NOMO-1 treated with DMSO at 0.1 percent for 48 hours (cell line): ENCODE data around the gene BAD.
"Not testable (repeated sequence)": the region's sequence is repeated elsewhere in the genome, so short reads cannot be mapped to it uniquely, and the experiment has no call there.

Source experiments
- DNase-seq: peaks from one replicate; lab custom pipeline; 2025; ENCODE audit not compliant: unreplicated experiment; lab: John Stamatoyannopoulos, UW

Gene BAD

DNA sequence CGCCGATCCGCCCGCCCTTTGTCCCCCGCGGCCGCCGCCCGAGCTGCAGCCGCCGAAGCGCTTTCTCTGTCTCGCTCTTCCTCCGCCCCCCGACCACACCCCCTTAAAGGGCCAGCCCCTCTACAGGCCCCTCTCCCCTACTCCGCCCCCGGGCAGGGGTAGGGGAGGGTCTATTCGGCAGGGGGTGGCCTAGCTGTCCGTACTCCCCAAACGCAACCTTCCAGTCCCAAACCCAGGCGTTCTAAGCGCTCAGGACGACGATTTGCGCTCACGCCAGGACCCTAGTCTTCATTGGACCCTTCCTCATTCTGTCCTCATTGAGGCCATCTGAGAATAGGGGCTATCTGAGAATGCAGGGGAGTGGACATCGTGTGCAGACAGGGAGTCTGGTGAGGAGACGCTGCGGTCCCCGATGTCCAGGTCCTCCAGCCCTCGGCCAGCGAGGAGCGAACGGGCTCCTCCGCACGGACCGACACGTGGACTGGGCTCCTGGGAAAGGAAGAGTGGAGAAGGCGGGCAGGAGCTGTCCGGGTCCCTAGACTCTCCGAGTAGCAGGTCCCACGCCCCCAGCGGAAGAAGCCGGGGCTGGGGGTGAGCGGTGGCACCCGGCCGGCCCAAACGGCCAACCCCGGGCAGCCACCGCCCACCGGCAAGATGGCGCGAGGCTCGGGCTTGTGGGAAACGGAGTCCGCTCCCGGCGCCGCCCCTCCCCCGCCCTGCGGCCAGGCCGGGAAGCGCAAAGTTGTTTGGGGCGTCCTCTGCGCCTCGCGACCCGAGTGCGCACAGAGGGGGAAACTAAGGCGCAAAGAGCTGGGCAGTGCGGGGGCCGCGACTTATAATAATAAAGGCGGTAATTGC, 37.4 kb downstream of the BAD start, which contains the start of gene PPP1R14B:
PPP1R14B (minus strand) TSS at position 73 of the 858 bp plus-strand sequence. CDS start 270 bp downstream, outside the sequence.
- DNase-seq, result peak; percentile 87

DNA sequence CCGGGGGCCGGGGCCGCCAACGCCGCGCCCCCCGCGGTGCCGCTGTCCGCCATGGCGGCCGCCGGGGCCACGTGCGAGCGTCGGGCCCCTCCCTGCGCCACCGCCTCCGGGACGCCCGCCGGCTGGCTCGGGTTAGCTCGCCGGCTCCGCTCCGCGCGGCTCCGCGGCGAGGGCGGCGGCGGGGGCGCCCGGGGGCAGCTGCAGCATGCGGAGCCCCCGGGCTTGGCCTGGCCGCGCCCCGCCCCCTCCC, 37.9 kb downstream of the BAD start:
- not testable (repeated sequence) for DNase-seq

DNA sequence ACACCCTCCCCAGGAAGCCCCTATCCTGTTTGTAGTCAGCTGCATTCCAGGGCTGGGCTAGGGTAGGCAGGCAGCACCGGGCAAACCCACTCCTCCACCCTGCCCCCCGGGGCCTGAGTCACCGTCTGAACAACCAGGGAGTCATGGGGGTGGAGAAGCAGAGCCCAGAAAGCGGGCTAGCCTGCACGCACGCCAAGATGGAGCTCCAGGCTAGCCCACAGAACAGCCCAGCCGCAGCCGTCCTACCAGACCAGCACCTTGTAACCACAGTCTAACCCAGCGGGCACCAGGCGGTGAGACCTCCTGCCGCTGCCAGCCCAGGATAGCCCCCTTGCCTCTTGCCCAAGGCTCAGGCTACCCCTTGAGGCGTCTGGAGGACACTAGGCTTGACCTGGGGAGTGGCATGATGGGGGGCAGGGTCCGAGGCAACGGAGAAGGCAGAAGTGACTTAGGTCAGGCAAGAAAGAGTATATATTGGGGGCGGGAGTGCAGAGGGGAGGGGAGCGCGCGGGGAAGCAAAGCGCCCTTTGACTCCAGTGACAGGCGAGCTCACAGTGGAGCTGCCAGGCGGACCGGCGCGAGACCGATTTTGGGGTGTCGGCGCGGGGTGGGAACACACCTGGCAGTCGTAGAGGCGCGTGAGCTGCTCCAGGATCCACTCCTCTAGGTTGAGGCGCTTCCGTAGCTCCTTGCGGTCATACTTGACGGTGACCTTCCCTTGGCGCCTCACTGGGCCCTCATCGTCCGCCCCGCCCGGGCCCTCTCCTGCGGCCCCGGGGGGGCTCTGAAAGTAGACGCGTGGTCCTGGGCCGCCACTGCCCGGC, 38.5 kb downstream of the BAD start:
- DNase-seq, result peak; percentile 47

DNA sequence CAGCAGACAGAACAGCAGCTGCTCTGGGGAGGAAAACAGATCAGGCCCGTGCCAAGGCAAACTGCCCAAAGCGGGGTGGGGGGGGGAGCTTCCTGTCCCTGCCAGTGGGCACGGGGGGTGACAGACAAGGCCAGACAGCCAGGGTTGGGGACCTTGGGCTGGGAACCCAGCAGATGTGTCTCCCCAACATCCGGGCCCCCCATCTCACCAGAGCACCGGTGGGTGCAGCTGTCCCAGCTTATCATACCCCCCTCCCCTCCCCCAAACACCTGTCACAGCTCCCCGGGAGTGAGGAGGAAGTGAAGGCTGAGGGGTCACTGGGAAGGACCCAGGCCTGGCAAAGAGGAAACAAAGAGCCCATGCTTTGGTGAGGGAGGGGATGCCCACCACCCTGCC, 39.1 kb downstream of the BAD start:
- no peak for DNase-seq

DNA sequence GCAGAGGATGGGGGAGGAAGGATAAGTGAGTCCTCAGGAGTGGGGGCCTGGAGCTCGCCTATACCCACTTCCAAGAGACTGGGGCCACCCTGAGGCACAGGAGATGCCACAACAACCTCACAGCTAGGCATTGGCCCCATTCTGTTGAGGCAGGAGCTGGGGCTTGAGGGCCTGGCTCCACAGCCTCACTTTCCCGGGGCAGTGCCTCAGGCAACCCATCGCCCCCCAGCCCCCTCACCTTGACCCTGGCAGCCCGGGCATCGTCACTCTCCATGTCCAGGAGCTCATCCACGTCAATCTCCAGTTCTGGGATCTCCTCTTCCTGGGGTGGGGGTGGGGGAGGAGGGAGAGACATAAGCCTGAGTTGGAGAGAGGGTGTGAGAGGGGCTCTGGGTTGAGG, 39.5 kb downstream of the BAD start:
- no peak for DNase-seq

DNA sequence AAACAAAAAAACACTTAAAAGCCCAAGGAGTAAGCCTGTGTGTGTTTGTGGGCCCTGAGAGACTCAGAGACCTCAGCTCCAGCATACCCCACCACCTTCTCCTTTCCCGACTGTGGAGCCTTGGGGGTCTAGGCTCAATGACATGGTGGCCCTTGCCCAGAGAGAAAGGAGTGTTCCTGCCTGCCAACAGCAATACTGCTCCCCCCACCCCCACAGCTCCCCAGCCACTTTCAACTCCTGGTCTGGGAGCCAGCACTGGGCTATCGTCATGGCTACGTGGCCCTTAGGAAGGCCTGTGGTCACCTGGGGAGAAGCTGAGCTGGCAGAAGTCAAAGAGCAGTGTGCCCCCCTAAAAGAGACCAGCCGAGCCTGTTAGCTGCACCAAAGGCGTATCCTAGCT, 40.4 kb downstream of the BAD start:
- DNase-seq, result no peak

DNA sequence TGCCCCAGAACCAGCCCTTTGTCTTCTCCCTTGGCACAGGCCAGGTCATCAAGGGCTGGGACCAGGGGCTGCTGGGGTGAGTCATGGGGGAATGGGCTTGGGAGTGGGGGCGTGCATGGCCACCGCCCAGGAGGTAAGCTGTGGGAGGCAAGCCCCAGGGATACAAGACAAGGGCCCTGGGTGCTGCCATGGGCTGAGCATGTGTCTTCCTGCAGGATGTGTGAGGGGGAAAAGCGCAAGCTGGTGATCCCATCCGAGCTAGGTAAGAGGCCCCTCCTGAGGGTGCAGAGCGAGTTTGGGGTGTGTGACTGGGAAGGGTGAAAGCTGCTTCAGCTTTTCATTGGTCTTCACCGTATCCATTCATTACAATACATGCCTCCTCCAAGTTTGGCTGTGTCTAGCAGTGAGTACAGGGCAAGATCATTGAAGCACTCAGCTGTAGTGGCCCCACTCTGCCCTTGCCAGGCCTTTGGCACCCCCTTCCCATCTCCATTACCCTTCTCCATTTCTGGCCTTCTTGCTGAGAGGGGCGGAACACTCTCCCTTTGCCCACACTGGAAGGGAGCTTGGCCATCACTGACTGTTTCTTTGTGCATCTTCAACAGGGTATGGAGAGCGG, 41.1 kb downstream of the BAD start:
- DNase-seq, result no peak

DNA sequence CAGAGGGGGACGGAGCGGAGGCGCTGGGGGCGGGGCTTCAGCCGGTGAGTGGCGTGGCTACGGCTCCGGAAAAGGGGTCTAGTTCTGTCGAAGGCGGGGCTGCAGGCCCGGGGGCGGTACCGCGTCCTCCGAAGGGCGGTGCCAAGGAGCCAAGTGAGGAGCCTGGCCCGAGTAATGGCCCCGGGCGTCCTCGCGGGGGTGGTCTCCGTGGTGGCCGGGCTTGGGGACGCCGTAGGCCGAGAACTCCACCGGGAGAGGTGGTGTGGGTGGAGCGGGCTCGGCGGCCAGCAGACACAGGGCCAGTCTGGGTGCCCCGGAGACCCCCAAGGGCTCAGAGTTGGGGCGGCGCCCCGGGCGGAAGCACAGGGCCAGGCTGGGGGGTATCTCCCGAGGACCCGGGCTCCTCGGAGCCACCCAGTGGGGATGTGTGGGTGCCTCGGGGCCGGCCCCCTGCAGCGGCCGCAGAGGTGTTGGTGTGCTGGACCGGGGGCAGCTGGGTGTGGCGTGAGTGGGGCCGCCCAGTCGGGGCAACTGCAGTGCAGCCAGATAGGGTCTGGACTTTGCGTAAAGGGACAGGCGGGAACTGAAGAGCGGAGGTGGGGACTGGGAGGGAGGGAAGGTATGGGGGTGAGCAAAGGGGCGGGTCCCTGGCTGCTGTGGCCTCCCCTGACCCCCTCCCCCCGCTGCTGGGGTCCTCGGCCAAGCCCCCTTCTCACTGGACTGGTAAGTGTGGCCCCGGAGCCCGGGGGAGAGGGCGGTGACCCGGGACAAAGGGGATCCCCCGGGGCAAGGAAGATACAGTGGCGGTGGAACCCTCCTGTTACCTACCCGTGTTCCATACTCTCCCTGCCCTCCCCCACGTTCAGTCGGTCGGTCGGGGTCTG, 42.7 kb downstream of the BAD start:
- peak; percentile 99 for DNase-seq

DNA sequence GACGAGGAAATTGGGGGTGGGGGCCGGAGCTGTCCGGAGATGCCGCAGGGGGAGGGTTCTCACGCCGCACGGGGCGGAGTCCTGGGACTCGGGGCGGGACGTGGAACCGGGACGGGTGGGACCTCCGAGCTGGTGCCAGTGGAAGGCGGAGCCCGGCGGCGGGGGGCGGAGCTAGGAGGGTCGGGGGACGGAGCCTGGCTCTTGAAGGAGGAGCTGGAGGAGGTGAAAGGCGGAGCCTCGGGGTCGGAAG, 43.3 kb downstream of the BAD start:
- no peak for DNase-seq

DNA sequence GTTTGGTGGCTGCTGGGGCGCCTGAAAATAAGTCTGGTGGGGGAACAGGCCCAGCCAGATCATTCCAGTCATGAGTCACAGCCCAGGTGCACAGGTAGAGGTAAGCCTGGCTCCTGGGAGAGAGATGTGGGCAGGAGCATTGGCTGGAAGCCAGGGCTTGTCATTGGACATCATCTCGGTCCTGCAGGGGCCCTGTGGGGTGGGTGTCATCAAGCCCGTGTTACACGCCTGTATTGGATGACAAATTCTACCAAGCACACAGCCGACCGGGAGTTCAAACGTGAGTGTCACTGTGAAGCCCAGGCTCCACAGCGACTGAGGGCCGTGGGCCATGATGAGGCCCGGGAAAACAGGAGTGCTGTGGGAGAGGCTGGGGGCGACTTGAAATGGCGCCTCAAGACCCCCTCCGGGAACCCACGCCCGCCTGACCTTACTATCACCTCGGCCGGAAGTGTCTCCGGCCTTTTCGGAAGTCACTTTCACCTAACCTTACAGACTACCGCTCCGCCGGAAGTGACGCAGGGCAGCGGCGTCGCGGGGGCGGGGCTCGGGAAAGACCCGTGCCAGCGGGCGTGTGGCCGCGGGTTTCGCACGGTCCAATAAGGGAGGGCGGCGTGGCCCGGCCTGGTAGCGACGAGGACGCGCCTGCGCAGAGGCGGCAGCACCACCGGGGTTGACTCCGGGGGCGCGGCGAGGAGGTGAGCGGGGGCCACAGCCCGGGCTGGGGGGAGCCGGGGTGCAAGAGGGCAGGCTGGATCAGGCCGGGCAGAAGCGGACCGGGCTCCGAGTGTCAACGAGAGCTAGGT, 43.8 kb downstream of the BAD start, which contains the start of gene FKBP2:
FKBP2 (plus strand) TSS at position 661 of the 806 bp plus-strand sequence. CDS start 1,293 bp downstream, outside the sequence.
- peak; percentile 91 for DNase-seq

DNA sequence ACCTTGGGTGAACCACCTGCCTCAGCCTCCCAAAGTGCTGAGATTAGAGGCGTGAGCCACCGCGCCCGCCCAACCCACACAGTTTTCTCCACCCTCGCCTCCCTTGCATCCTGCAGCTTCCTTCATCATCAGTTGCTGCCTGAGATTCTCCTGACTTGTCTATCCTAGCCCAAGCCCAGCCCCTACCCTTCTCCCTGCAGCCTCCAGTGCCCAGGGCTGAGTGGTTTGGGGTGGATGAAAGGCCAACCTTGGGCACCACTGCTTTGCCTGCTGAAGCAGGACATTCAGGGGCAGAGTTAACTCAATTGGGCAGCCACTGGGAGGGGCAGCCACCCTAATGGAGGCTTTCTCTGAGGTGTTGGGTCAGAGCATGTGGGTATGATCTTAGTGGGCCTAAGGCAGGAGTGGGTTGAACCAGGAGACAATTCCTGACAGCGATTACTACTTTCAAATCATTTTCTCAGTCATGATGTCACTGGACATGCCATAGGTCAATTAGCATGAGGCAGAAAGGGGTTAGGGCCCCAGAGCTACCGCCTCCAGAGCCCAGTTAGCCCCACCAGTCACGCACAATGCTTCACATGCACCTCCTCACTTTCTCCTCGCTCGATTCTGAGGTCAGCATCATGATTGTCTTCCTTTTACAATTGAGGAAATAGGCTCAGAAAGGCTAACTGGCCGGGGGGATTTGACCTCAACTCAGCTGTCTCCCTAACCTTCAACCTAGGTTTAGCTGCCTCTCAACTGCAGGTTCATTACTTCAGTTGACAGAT, 44.6 kb downstream of the BAD start:
- peak; percentile 94 for DNase-seq

DNA sequence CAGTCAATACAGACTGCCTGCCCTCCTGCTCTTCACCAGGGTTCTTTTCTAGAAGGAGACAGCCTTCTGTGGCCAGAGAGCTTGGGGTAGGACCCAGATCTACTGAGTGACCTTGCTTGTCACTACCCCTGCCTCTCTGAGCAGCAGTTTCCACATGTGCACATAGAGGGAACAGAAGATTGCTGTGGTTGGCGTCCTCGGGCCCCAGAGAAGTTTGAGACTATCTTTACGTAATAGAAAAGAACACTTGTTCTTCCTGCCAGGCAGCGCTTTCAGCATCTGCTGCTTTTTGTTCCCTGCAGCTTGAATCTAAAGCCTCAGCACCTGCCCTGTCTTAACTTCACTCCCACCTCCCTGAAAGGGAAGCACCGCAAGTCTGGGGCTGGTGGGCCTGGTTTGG, 45.5 kb downstream of the BAD start:
- DNase-seq, result peak; percentile 80

DNA sequence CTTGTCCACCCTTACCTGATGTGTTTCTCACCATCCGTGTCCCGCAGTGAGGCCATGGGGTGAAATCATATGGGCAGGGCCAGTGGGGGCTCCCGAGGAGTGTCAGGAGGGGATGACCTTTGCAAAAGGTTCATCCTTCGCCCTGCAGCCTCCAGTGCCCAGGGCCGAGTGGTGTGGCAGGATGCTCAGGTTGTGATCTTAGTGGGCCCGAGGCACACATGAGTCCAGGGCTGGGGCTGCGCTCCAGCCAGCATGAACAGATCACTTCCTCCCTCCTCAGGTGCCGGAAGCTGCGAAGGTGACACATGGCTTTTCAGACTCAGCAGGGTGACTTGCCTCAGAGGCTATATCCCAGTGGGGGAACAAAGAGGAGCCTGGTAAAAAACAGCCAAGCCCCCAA, 46.4 kb downstream of the BAD start:
- no peak for DNase-seq

DNA sequence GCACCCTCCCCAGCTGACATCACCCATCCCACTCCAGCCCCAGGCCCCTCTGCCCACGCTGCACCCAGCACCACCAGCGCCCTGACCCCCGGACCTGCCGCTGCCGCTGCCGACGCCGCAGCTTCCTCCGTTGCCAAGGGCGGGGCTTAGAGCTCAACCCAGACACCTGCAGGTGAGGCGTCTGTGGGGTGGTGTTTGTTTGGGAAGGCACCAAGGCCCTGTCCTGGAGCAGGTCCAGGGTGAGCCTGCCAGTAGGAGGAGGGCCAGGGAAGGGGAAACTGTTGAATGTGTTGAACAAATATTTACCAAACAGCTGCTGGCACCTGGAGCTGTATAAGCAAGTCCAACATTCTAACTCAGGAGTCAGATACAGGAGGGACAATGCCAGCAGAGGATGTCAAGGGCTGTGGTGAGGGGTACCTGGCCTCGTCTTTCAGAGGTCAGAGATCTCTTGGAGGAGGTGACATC, 46.9 kb downstream of the BAD start:
- no peak for DNase-seq

DNA sequence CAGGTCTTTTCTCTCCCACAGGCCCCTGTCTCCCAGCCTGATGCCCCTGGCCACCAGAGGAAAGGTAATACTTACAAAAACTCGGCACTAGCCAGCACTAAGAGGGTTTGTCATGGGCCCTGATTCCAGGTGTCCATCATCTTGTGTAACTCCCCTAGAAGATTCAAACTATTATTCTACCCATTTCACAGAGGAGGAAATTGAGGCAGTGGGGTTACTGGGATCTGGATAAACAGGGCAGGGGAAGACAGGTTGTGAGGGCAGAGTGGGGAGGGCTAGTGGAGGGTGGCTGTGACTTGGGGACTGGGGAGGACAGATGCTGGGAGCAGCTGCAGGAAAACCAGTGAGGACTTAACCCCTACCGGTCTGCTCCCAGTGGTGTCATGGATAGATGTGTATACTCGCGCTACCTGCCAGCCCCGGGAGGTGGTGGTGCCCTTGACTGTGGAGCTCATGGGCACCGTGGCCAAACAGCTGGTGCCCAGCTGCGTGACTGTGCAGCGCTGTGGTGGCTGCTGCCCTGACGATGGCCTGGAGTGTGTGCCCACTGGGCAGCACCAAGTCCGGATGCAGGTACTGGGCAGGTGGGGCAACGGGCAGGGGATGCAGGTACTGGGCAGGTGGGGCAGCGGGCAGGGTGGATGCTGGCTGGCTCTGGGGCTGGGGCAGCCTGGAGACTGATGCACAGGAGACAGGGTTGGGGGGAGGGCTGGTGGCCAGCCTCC, 48.9 kb downstream of the BAD start:
- no peak for DNase-seq

DNA sequence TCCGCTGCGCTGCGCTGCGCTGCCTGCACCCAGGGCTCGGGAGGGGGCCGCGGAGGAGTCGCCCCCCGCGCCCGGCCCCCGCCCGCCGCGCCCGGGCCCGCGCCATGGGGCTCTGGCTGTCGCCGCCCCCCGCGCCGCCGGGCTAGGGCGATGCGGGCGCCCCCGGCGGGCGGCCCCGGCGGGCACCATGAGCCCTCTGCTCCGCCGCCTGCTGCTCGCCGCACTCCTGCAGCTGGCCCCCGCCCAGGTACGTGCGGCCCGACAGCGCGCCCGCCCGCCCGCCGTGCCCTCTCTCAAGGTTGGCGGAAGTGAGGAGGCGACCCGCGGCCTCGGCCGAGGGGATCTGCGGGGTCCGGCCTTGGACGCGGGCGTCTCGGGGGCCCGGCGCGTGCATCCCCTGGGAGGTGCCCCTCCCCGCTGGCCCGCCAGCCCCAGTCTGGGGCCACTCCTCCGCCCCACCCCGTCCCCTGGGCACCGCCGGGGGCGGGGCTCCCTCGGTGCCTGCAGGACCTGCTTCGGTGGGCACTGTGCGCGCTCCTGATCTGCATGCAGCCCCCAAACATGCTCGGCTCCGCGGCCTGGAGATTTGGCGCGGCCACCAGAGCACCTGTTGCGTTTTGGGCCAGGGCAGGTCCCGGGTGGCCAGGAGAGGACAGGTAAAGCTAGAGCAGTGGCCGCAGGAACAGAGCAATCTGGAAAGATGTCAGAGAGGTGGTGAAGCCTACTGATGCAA, 49.7 kb downstream of the BAD start:
- no peak for DNase-seq

DNA sequence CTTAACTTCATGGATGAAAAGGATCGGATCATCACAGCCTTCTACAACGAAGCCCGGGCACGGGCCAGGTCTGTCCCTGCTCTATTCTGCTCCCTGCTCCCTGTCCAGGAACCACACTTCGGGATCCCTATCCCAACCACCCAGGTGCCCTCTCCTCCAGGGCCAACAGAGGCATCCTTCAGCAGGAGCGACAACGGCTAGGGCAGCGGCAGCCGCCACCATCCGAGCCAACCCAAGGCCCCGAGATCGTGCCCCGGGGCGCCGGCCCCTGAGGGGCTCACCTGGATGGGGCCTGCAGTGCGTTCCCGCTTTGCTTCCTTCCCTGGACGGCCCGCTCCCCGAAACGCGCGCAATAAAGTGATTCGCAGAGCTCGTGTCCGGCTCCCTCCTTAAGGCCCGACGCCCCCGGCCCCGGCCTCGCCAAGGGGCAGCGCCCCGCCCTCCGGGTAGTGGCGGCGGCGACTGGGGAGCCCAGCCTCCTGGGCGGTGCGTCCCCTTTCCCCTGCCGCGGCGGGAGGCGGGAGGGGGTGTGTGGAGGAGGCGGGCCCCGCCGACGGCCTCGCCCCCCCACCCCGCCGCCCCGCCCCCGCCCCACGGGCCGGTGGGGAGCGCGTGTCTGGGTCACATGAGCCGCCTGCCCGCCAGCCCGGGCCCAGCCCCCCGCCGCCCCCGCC, 50.4 kb downstream of the BAD start, which contains the start of gene VEGFB:
VEGFB (plus strand) TSS at position 672 of the 674 bp plus-strand sequence. CDS start 250 bp downstream, outside the sequence.
- no peak for DNase-seq
